H1 (cell line): Measurements from ENCODE around the gene TTC27. TPM values are rescaled to one million over a fixed set of nuclear protein-coding genes. Genes with fewer than 3 reads are reported as not detected.

Experiments
- CTCF ChIA-PET: fragments of 300-600 bp; sonication (Branson Sonifier 250); formaldehyde crosslinking; loops from one replicate; lab custom pipeline; 2021; ENCODE audit not compliant: partially characterized antibody; lab: Charles Lee
- POLR2A ChIA-PET: fragments of 300-600 bp; sonication (Branson Sonifier 250); formaldehyde crosslinking; loops from one replicate; lab custom pipeline; 2021; ENCODE audit warnings: inconsistent platforms; ENCODE audit not compliant: partially characterized antibody; lab: Charles Lee
- DNase-seq, 2 experiments: peaks; one replicate each; pipeline versions ENCODE4 v3.0.0 to v3.0.0-alpha.2; 2010 to 2022; ENCODE audit warnings: low spot score in 2 of 2, low read depth in 1 of 2, mixed read lengths in 1 of 2
- FAIRE-seq: peaks from 2 replicates; lab custom pipeline; 2011; peaks lifted over from hg19 to GRCh38; lab: Jason Lieb, UNC
- H2AFZ ChIP-seq: 2 replicates; pipeline ENCODE4 v1.8.1; 2012; ENCODE audit warnings: low read length, inconsistent platforms
- H2AK5ac ChIP-seq: 2 replicates; pipeline ENCODE4 v1.6.1; 2013; ENCODE audit warnings: low read depth, low read length
- H2BK120ac ChIP-seq: replicated peaks from 2 replicates; pipeline ENCODE3; 2013; ENCODE audit warnings: low read depth, low read length, inconsistent platforms
- H2BK12ac ChIP-seq: 2 replicates; pipeline ENCODE4 v1.6.1; 2013; ENCODE audit warnings: low read depth, low read length
- H2BK15ac ChIP-seq: 2 replicates; pipeline ENCODE4 v1.6.1; 2013; ENCODE audit warnings: low read length
- H2BK20ac ChIP-seq: 2 replicates; pipeline ENCODE4 v1.6.1; 2013; ENCODE audit warnings: low read length
- H2BK5ac ChIP-seq: 2 replicates; pipeline ENCODE4 v1.6.1; 2013; ENCODE audit warnings: low read depth, low read length
- H3K14ac ChIP-seq: 2 replicates; pipeline ENCODE4 v1.6.1; 2013; ENCODE audit warnings: inconsistent platforms; ENCODE audit not compliant: insufficient read length
- H3K18ac ChIP-seq: 2 replicates; pipeline ENCODE4 v1.6.1; 2013; ENCODE audit warnings: low read length; ENCODE audit errors: extremely low read depth
- H3K23ac ChIP-seq: 2 replicates; pipeline ENCODE4 v1.6.1; 2013; ENCODE audit warnings: inconsistent platforms; ENCODE audit not compliant: insufficient read length
- H3K23me2 ChIP-seq: 2 replicates; pipeline ENCODE4 v1.6.1; 2013; ENCODE audit warnings: low read depth, low read length
- H3K27ac ChIP-seq: 2 replicates; pipeline ENCODE4 v1.6.1; 2011; ENCODE audit warnings: low read depth, low read length, inconsistent platforms
- H3K27me3 ChIP-seq, 4 experiments: replicated peaks in 1 of 4; 1 replicate in 1 of 4; 2 replicates in 3 of 4; pipeline versions ENCODE4 v1.6.1 to v1.8.1; 2011 to 2013; ENCODE audit warnings: low read length in 3 of 4, mild to moderate bottlenecking in 3 of 4, inconsistent platforms in 2 of 4, mixed read lengths in 2 of 4, moderate library complexity in 1 of 4; ENCODE audit not compliant: control insufficient read depth in 3 of 4, insufficient read depth in 3 of 4; ENCODE audit errors: extremely low read depth in 1 of 4
- H3K36me3 ChIP-seq, 4 experiments: 2 replicates each; pipeline versions ENCODE4 v1.6.1 to v1.8.1; 2011 to 2013; ENCODE audit warnings: mild to moderate bottlenecking in 4 of 4, low read length in 3 of 4, moderate library complexity in 2 of 4, control low read depth in 1 of 4, inconsistent platforms in 1 of 4; ENCODE audit not compliant: insufficient read depth in 4 of 4, control insufficient read depth in 2 of 4
- H3K4ac ChIP-seq: replicated peaks from 2 replicates; pipeline ENCODE3; 2013; ENCODE audit warnings: low read length, low read depth, mixed read lengths, inconsistent platforms; ENCODE audit not compliant: insufficient read length
- H3K4me1 ChIP-seq, 4 experiments: replicated peaks in 1 of 4; 1 replicate in 1 of 4; 2 replicates in 3 of 4; pipeline versions ENCODE4 v1.6.1 to v1.8.1; 2011 to 2013; ENCODE audit warnings: low read length in 3 of 4, inconsistent platforms in 2 of 4, mixed read lengths in 1 of 4; ENCODE audit not compliant: insufficient read depth in 4 of 4, control insufficient read depth in 3 of 4
- H3K4me2 ChIP-seq, 2 experiments: 2 replicates each; pipeline versions ENCODE4 v1.6.1 to v1.8.1; 2011 to 2013; ENCODE audit warnings: low read depth in 2 of 2, low read length in 2 of 2, control low read depth in 1 of 2, inconsistent platforms in 1 of 2, mild to moderate bottlenecking in 1 of 2; ENCODE audit not compliant: insufficient read depth in 1 of 2
- H3K4me3 ChIP-seq, 4 experiments: fragments of 200-600, 300-600 bp in 1 of 4; sonication (generic), shearing (Covaris generic), sonication (Bioruptor Twin) in 1 of 4; 2 replicates each; pipeline versions ENCODE4 v1.5.1 to v1.8.1; 2011 to 2016; ENCODE audit warnings: low read length in 4 of 4, low read depth in 3 of 4, control low read depth in 2 of 4, inconsistent platforms in 2 of 4, mild to moderate bottlenecking in 2 of 4, mixed read lengths in 1 of 4, moderate library complexity in 1 of 4; ENCODE audit not compliant: insufficient read depth in 2 of 4; ENCODE audit errors: extremely low read depth in 1 of 4
- H3K56ac ChIP-seq: replicated peaks from 2 replicates; pipeline ENCODE3; 2013; ENCODE audit warnings: low read depth, mild to moderate bottlenecking, mixed read lengths, low read length, inconsistent platforms; ENCODE audit not compliant: insufficient read length
- H3K79me1 ChIP-seq: 2 replicates; pipeline ENCODE4 v1.6.1; 2013; ENCODE audit warnings: low read depth, low read length, control low read depth
- H3K79me2 ChIP-seq, 2 experiments: 2 replicates each; pipeline versions ENCODE4 v1.6.1 to v1.8.1; 2012 to 2013; ENCODE audit warnings: low read length in 2 of 2, mild to moderate bottlenecking in 2 of 2, inconsistent platforms in 1 of 2; ENCODE audit not compliant: insufficient read depth in 2 of 2, control insufficient read depth in 1 of 2
- H3K9ac ChIP-seq, 4 experiments: replicated peaks in 1 of 4; 1 replicate in 1 of 4; 2 replicates in 3 of 4; pipeline versions ENCODE4 v1.6.1 to v1.8.1; 2011 to 2013; ENCODE audit warnings: low read depth in 3 of 4, low read length in 3 of 4, control low read depth in 2 of 4, mild to moderate bottlenecking in 2 of 4, moderate library complexity in 2 of 4, inconsistent platforms in 1 of 4; ENCODE audit errors: extremely low read depth in 1 of 4
- H3K9me3 ChIP-seq, 2 experiments: 2 replicates each; pipeline versions ENCODE4 v1.6.1 to v1.8.1; 2012 to 2013; ENCODE audit warnings: mild to moderate bottlenecking in 2 of 2, moderate library complexity in 2 of 2, control low read depth in 1 of 2, inconsistent platforms in 1 of 2, low read depth in 1 of 2, low read length in 1 of 2, mixed read lengths in 1 of 2; ENCODE audit not compliant: insufficient read depth in 2 of 2
- H4K20me1 ChIP-seq, 2 experiments: replicated peaks in 1 of 2; 2 replicates each; pipeline versions ENCODE3 to v1.8.1; 2011 to 2013; ENCODE audit warnings: inconsistent platforms in 2 of 2, low read length in 2 of 2, mild to moderate bottlenecking in 1 of 2; ENCODE audit not compliant: insufficient read depth in 2 of 2, control insufficient read depth in 1 of 2
- H4K5ac ChIP-seq: 2 replicates; pipeline ENCODE4 v1.6.1; 2013; ENCODE audit warnings: low read length, low read depth, mixed read lengths, inconsistent platforms; ENCODE audit not compliant: insufficient read length
- H4K8ac ChIP-seq: 2 replicates; pipeline ENCODE4 v1.8.0; 2013; ENCODE audit warnings: mild to moderate bottlenecking, moderate library complexity, low read length, inconsistent platforms; ENCODE audit not compliant: insufficient read depth; ENCODE audit errors: extremely low read depth
- H4K91ac ChIP-seq: replicated peaks from 2 replicates; pipeline ENCODE3; 2013; ENCODE audit warnings: low read length, mixed read lengths, inconsistent platforms; ENCODE audit not compliant: insufficient read length
- BRCA1 ChIP-seq: IDR thresholded peaks from 2 replicates; pipeline ENCODE4 v1.6.1; 2012; ENCODE audit warnings: low read depth, low read length, improper control_type of control experiment
- FOSL1 ChIP-seq: IDR thresholded peaks from 2 replicates; pipeline ENCODE4 v1.6.1; 2011; ENCODE audit warnings: mild to moderate bottlenecking, low read depth, low read length, moderate library complexity; ENCODE audit not compliant: insufficient read depth
- GTF2F1 ChIP-seq: IDR thresholded peaks from 2 replicates; pipeline ENCODE4 v1.6.1; 2012; ENCODE audit warnings: low read depth, low read length, improper control_type of control experiment, borderline replicate concordance
- POLR2AphosphoS5 ChIP-seq: IDR thresholded peaks from 2 replicates; pipeline ENCODE4 v1.6.1; 2011; ENCODE audit warnings: low read depth, low read length
- POU5F1 ChIP-seq: IDR thresholded peaks from 2 replicates; pipeline ENCODE4 v1.6.1; 2011; ENCODE audit warnings: low read depth, mild to moderate bottlenecking, low read length, moderate library complexity
- RXRA ChIP-seq: IDR thresholded peaks from 2 replicates; pipeline ENCODE4 v1.6.1; 2011; ENCODE audit warnings: low read depth, mild to moderate bottlenecking, low read length, moderate library complexity; ENCODE audit not compliant: insufficient read depth
- SIRT6 ChIP-seq: IDR thresholded peaks from one replicate; pipeline ENCODE4 v1.7.1; 2012; ENCODE audit warnings: low read length, inconsistent platforms
- SIX5 ChIP-seq: IDR thresholded peaks from 2 replicates; pipeline ENCODE4 v1.6.1; 2011; ENCODE audit warnings: mild to moderate bottlenecking, low read depth, low read length
- SP4 ChIP-seq: IDR thresholded peaks from 2 replicates; pipeline ENCODE4 v1.6.1; 2012; ENCODE audit warnings: low read length, inconsistent platforms
- TAF1 ChIP-seq: IDR thresholded peaks from 2 replicates; pipeline ENCODE4 v1.6.1; 2011; ENCODE audit warnings: mild to moderate bottlenecking, low read depth, low read length
- TAF7 ChIP-seq: optimal IDR thresholded peaks from 2 replicates; pipeline ENCODE3; 2011; ENCODE audit warnings: low read depth, mild to moderate bottlenecking, inconsistent platforms, low read length, moderate library complexity, borderline replicate concordance
- TCF12 ChIP-seq: IDR thresholded peaks from 2 replicates; pipeline ENCODE4 v1.6.1; 2011; ENCODE audit warnings: low read depth, mild to moderate bottlenecking, low read length
- polyA plus RNA-seq, 7 experiments: library from polyadenylated mRNA; depleted of rRNA in 3 of 7; stranded (reverse) in 5 of 7; unstranded in 2 of 7; fragments of >200 nt in 5 of 7; fragments of 200-250 nt in 2 of 7; gene quantifications; 1 replicate in 5 of 7; 2 replicates in 1 of 7; 4 replicates in 1 of 7; pipeline versions ENCODE4 v1.2.1 to v1.2.3, GENCODE V29; 2011 to 2013; ENCODE audit warnings: missing spikeins in 2 of 7, mixed read lengths in 2 of 7
- total RNA-seq: library from RNA; stranded (reverse); fragmentation: NEBNext Ultra II Directional; extraction: Animal tissue kit (Norgen Biotek cat#: 25700); gene quantifications from 2 replicates; pipeline ENCODE4 v1.2.1, GENCODE V29; 2021
- TF ChIP-seq, protein P1 (sequence below): IDR thresholded peaks from 2 replicates; pipeline ENCODE4 v1.6.1; 2012; ENCODE audit warnings: inconsistent platforms

TTC27 gene
- total and polyA plus RNA-seq, 2 of the 8 experiments (the other 6 are each of a cell fraction or from before 2014, with no cell fraction given) = 13.8 to 29.1 TPM

DNA sequence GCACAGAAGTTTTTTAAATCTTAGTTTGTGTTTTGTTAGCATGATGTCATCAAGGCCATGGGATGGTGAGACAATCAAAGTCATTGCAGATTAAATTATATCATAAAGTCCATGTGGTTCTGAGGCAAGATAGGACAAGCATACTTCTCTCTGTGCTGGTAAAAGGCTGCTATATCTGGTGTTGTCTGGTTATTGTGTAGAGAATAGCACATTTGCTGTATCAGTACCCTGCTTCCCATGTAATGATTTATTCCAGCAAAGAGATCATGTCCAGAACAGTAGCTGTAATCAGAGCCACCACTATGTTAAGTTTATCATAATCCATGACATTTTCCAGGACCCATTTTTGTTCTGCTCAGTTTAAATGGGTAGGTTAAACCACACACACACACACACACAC lies 123.0 kb downstream of the TTC27 start:
- TF ChIP-seq TAF1 (no peak), TCF12 (no peak), TAF7 (no peak), POU5F1 (no peak), SIX5 (no peak), SP4 (no peak), SIRT6 (no peak), FOSL1 (no peak), RXRA (no peak), POLR2AphosphoS5 (no peak), GTF2F1 (no peak), BRCA1 (no peak)
- TF ChIP-seq, protein P1, sequence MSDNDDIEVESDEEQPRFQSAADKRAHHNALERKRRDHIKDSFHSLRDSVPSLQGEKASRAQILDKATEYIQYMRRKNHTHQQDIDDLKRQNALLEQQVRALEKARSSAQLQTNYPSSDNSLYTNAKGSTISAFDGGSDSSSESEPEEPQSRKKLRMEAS = no peak
- peaks cover 0 to 7% (median 0%) of the 10 kb centered on the region in 4 experiments; a peak in 2 of 8 replicates for H3K36me3 ChIP-seq

More for the DNA sequence above, 123.0 kb downstream of the TTC27 start:
- Histone ChIP-seq H3K23me2 (no peaks in the 10 kb centered on the region; the same call in 1 of the 2 replicates), H3K27ac (no peak overlapping the region), H2AK5ac (no peak overlapping the region), H2BK20ac (no peak overlapping the region), H3K18ac (no peak overlapping the region), H2BK15ac (no peak overlapping the region), H2BK5ac (no peak overlapping the region), H3K9ac (no peak overlapping the region), H3K9me3 (peaks cover 0 to 15% of the 10 kb centered on the region in 2 experiments; a peak in 3 of 4 replicates), H3K56ac (no peak overlapping the region), H3K27me3 (no peaks in the 10 kb centered on the region), H4K8ac (no peak overlapping the region), H4K5ac (no peak overlapping the region), H4K20me1 (no peaks in the 10 kb centered on the region), H3K79me1 (no peaks in the 10 kb centered on the region), H2BK12ac (no peak overlapping the region), H3K4me1 (peaks cover 0 to 3% (median 0%) of the 10 kb centered on the region in 4 experiments; a peak in 1 of 7 replicates), H2BK120ac (no peak overlapping the region), H3K4me2 (no peak overlapping the region), H4K91ac (no peak overlapping the region), H3K14ac (no peak overlapping the region), H3K79me2 (no peaks in the 10 kb centered on the region), H2AFZ (no peak overlapping the region), H3K23ac (no peak overlapping the region), H3K4me3 (no peak overlapping the region), H3K4ac (no peak overlapping the region)
- DNase-seq (no peak), FAIRE-seq (no peak)
- CTCF ChIA-PET = no interaction called here
- POLR2A ChIA-PET = no interaction called here
